WTC11 (cell line): Measurements from ENCODE around the gene TSPAN17. TPM values are rescaled to one million over a fixed set of nuclear protein-coding genes. Genes with fewer than 3 reads are reported as not detected.

Source experiments
- ATAC-seq: fragments of 200-7000 bp; cut with Tn5 transposase; 2 replicates; pipeline ENCODE4 v1.10.0; 2021; ENCODE audit warnings: mild to moderate bottlenecking, moderate library complexity
- CTCF ChIA-PET: fragments of 300-600 bp; sonication (Branson Sonifier 250); formaldehyde crosslinking; loops from one replicate; lab custom pipeline; 2021; ENCODE audit warnings: antibody characterized with exemption; lab: Charles Lee
- POLR2A ChIA-PET: fragments of 350-600 bp; sonication (Branson Sonifier 250); formaldehyde crosslinking; loops from one replicate; lab custom pipeline; 2021; ENCODE audit warnings: antibody characterized with exemption; lab: Charles Lee
- DNase-seq: peaks from one replicate; pipeline ENCODE4 v3.0.0; 2021; ENCODE audit warnings: low spot score
- H3K27ac Mint-ChIP-seq: 2 replicates; pipeline ENCODE4 v1.8.0; 2021; ENCODE audit warnings: mixed read lengths
- H3K27me3 Mint-ChIP-seq: 2 replicates; pipeline ENCODE4 v1.8.0; 2021; ENCODE audit warnings: low read depth, mild to moderate bottlenecking, moderate library complexity, mixed read lengths
- H3K36me3 Mint-ChIP-seq: 2 replicates; pipeline ENCODE4 v1.8.0; 2021; ENCODE audit warnings: mixed read lengths
- H3K4me1 Mint-ChIP-seq: 2 replicates; pipeline ENCODE4 v1.8.0; 2022; ENCODE audit warnings: mixed read lengths
- H3K4me3 Mint-ChIP-seq: 2 replicates; pipeline ENCODE4 v1.8.0; 2021; ENCODE audit warnings: mild to moderate bottlenecking, moderate library complexity, mixed read lengths
- H3K9me3 Mint-ChIP-seq: 2 replicates; pipeline ENCODE4 v1.8.0; 2021; ENCODE audit warnings: mixed read lengths
- AFF4 ChIP-seq: sonication (generic); formaldehyde crosslinking; IDR thresholded peaks from 2 replicates; pipeline ENCODE4 v1.8.1; 2023; ENCODE audit warnings: mild to moderate bottlenecking, missing genetic modification reagents, borderline replicate concordance
- CREB1 ChIP-seq: sonication (generic); formaldehyde crosslinking; IDR thresholded peaks from 2 replicates; pipeline ENCODE4 v1.8.0; 2023; ENCODE audit warnings: mild to moderate bottlenecking, missing genetic modification reagents
- CREM ChIP-seq: sonication (generic); formaldehyde crosslinking; IDR thresholded peaks from 2 replicates; pipeline ENCODE4 v1.8.1; 2022; ENCODE audit warnings: mild to moderate bottlenecking, missing genetic modification reagents, moderate library complexity
- E2F5 ChIP-seq: sonication (generic); formaldehyde crosslinking; IDR thresholded peaks from 2 replicates; pipeline ENCODE4 v1.8.1; 2022; ENCODE audit warnings: mild to moderate bottlenecking, moderate library complexity, missing genetic modification reagents
- FOXK1 ChIP-seq: sonication (generic); formaldehyde crosslinking; IDR thresholded peaks from 2 replicates; pipeline ENCODE4 v1.8.0; 2022; ENCODE audit warnings: mild to moderate bottlenecking, moderate library complexity, missing genetic modification reagents
- HMGA2 ChIP-seq: fragments of 250-450 bp; sonication (Bioruptor Pico); IDR thresholded peaks from 2 replicates; pipeline ENCODE4 v1.4.0; 2021; ENCODE audit warnings: mild to moderate bottlenecking, moderate library complexity
- IRF1 ChIP-seq: sonication (generic); formaldehyde crosslinking; IDR thresholded peaks from 2 replicates; pipeline ENCODE4 v1.8.0; 2023; ENCODE audit warnings: missing genetic modification reagents
- KAT7 ChIP-seq: sonication (generic); formaldehyde crosslinking; IDR thresholded peaks from 2 replicates; pipeline ENCODE4 v1.8.1; 2023; ENCODE audit warnings: missing genetic modification reagents, mild to moderate bottlenecking, borderline replicate concordance
- MXD4 ChIP-seq: fragments of 250-450 bp; sonication (Bioruptor Pico); IDR thresholded peaks from 2 replicates; pipeline ENCODE4 v1.8.0; 2021; ENCODE audit warnings: mild to moderate bottlenecking, moderate library complexity, borderline replicate concordance
- NFATC4 ChIP-seq: fragments of 250-450 bp; sonication (Bioruptor Pico); IDR thresholded peaks from 2 replicates; pipeline ENCODE4 v1.9.0; 2021; ENCODE audit warnings: mild to moderate bottlenecking
- NFYB ChIP-seq: sonication (generic); formaldehyde crosslinking; conservative IDR thresholded peaks from 2 replicates; pipeline ENCODE4 v1.8.0; 2022; ENCODE audit warnings: low read depth, missing genetic modification reagents
- PREB ChIP-seq: sonication (generic); formaldehyde crosslinking; IDR thresholded peaks from 2 replicates; pipeline ENCODE4 v1.8.1; 2022; ENCODE audit warnings: mild to moderate bottlenecking, missing genetic modification reagents, moderate library complexity, borderline replicate concordance
- STAT6 ChIP-seq: sonication (generic); formaldehyde crosslinking; conservative IDR thresholded peaks from 2 replicates; pipeline ENCODE4 v1.8.1; 2023; ENCODE audit warnings: mild to moderate bottlenecking, low read depth, missing genetic modification reagents, moderate library complexity
- TEAD4 ChIP-seq: sonication (generic); formaldehyde crosslinking; IDR thresholded peaks from 2 replicates; pipeline ENCODE4 v1.8.0; 2022; ENCODE audit warnings: mild to moderate bottlenecking, missing genetic modification reagents
- USF2 ChIP-seq: sonication (generic); formaldehyde crosslinking; IDR thresholded peaks from 2 replicates; pipeline ENCODE4 v1.8.1; 2023; ENCODE audit warnings: mild to moderate bottlenecking, missing genetic modification reagents, moderate library complexity
- ZNF281 ChIP-seq: sonication (generic); formaldehyde crosslinking; IDR thresholded peaks from 2 replicates; pipeline ENCODE4 v1.8.0; 2023; ENCODE audit warnings: mild to moderate bottlenecking, missing genetic modification reagents
- ZNF396 ChIP-seq: fragments of 250-450 bp; sonication (Bioruptor Pico); IDR thresholded peaks from 2 replicates; pipeline ENCODE4 v1.8.0; 2021; ENCODE audit warnings: mild to moderate bottlenecking, moderate library complexity, borderline replicate concordance
- total RNA-seq: library from RNA; stranded (reverse); gene quantifications from 3 replicates; pipeline ENCODE4 v1.2.3, GENCODE V29; 2021

TSPAN17 gene
- total RNA-seq, 1 experiment from 2014 or later = 47.8 TPM

- H3K36me3 Mint-ChIP-seq = no peaks in the 10 kb centered on the region
- H3K27me3 Mint-ChIP-seq = peaks cover 51% of the 10 kb centered on the region
- no peak overlapping the region for H3K27ac Mint-ChIP-seq
- peak overlapping the region; percentile 76 for H3K4me3 Mint-ChIP-seq
- peaks cover 35% of the 10 kb centered on the region for H3K4me1 Mint-ChIP-seq
- TF ChIP-seq ZNF281 (CRISPR knock-in tag) (no peak), KAT7 (CRISPR knock-in tag) (peak; percentile 1; the same call in 1 of the 2 replicates)
- ChIA-PET POLR2A (no interaction called here), CTCF (interaction anchor here (1.0 to 3.5 kb wide), 5 partner anchors 8 to 214 kb away, joined by 4 to 22 read pairs (median 10); partner anchors contain the start of genes FAF2 and TSPAN17)
- DNase-seq (no peak), ATAC-seq (no peak)
- H3K9me3 Mint-ChIP-seq = no peaks in the 10 kb centered on the region
Measured at GRCh38 chr5:176629317-176629852, 17.9 kb upstream of the TSPAN17 start.

- Mint-ChIP-seq H3K36me3 (no peaks in the 10 kb centered on the region), H3K27me3 (peaks cover 54% of the 10 kb centered on the region), H3K4me3 (peak within 1 kb of the TSS; percentile 76), H3K4me1 (peaks cover 39% of the 10 kb centered on the region), H3K27ac (no peak within 1 kb of the TSS), H3K9me3 (peaks cover 2% of the 10 kb centered on the region)
- ATAC-seq (peak; percentile 63), DNase-seq (peak; percentile 72)
- POLR2A ChIA-PET = interaction anchor here (1.0 kb wide), 1 partner anchor 93 kb away, joined by 3 read pairs; the partner anchor contains the start of gene RNF44
- CTCF ChIA-PET = interaction anchor here (0.6 to 3.5 kb wide), 19 partner anchors 8 to 900 kb away, joined by 3 to 22 read pairs (median 4); partner anchors contain the start of genes FAF2, TSPAN17 and ZNF346
- TF ChIP-seq USF2 (CRISPR knock-in tag) (no peak), AFF4 (CRISPR knock-in tag) (no peak), HMGA2 (CRISPR knock-in tag) (no peak), NFATC4 (CRISPR knock-in tag) (no peak), CREB1 (CRISPR knock-in tag) (no peak), NFYB (0 out of 2 replicates have a peak, but pooled peaks have one; percentile 3), ZNF396 (CRISPR knock-in tag) (no peak), FOXK1 (CRISPR knock-in tag) (0 out of 2 replicates have a peak, but pooled peaks have one; percentile 19), IRF1 (CRISPR knock-in tag) (no peak), TEAD4 (CRISPR knock-in tag) (no peak; the same call in 1 of the 2 replicates), E2F5 (CRISPR knock-in tag) (peak; percentile 87), CREM (CRISPR knock-in tag) (0 out of 2 replicates have a peak, but pooled peaks have one; percentile 8), PREB (CRISPR knock-in tag) (no peak), STAT6 (no peak), MXD4 (no peak)
Measured at GRCh38 chr5:176629853-176630680, 17.2 kb upstream of the TSPAN17 start, which contains the start of the genes EIF4E1B and SNCB. TSS of gene EIF4E1B (plus strand) at chr5:176630675. CDS start at chr5:176642788, 12,113 bp downstream. TSS of gene SNCB (minus strand) at chr5:176630534. CDS start at chr5:176629654, 880 bp downstream.
